OCI-LY3 (cell line): ENCODE results near the gene BUD13.

Experiments used
- H2AFZ ChIP-seq: fragments of 200-600, 300-600 bp; shearing (Covaris generic); 2 replicates; pipeline ENCODE4 v1.6.0; 2014; ENCODE audit warnings: antibody characterized with exemption, low read depth, low read length
- H3K27ac ChIP-seq: fragments of 200-600, 300-600 bp; sonication (generic); 2 replicates; pipeline ENCODE4 v1.5.1; 2014; ENCODE audit warnings: mild to moderate bottlenecking, low read length, moderate library complexity, mixed read lengths
- H3K27me3 ChIP-seq: fragments of 200-600, 300-600 bp; sonication (generic); 2 replicates; pipeline ENCODE4 v1.6.1; 2014; ENCODE audit warnings: low read depth, low read length, mixed read lengths
- H3K36me3 ChIP-seq: fragments of 200-600, 300-600 bp; sonication (generic); replicated peaks from 2 replicates; pipeline ENCODE3; 2014; ENCODE audit warnings: low read depth, low read length, mixed read lengths
- H3K4me1 ChIP-seq: fragments of 300-600, 200-600 bp; sonication (generic); 2 replicates; pipeline ENCODE4 v1.6.1; 2014; ENCODE audit warnings: low read length, mixed read lengths
- H3K4me2 ChIP-seq: fragments of 200-600, 300-600 bp; sonication (generic); 2 replicates; pipeline ENCODE4 v1.6.1; 2014; ENCODE audit warnings: low read length, mixed read lengths
- H3K4me3 ChIP-seq: fragments of 300-600, 200-600 bp; sonication (generic); 2 replicates; pipeline ENCODE4 v1.5.1; 2014; ENCODE audit warnings: antibody characterized with exemption, mild to moderate bottlenecking, low read length, moderate library complexity
- H3K79me2 ChIP-seq: fragments of 300-600, 200-600 bp; shearing (Covaris generic); 2 replicates; pipeline ENCODE4 v1.6.1; 2014; ENCODE audit warnings: mild to moderate bottlenecking, low read length, mixed read lengths
- H3K9ac ChIP-seq: fragments of 300-600, 200-600 bp; shearing (Covaris generic); 2 replicates; pipeline ENCODE4 v1.6.0; 2014; ENCODE audit warnings: mild to moderate bottlenecking, low read length, moderate library complexity
- H3K9me3 ChIP-seq: fragments of 200-600, 300-600 bp; shearing (Covaris generic); 2 replicates; pipeline ENCODE4 v1.6.1; 2014; ENCODE audit warnings: low read length, mixed read lengths; ENCODE audit not compliant: insufficient read depth
- H4K20me1 ChIP-seq: fragments of 200-600, 300-600 bp; sonication (generic); 2 replicates; pipeline ENCODE4 v1.6.1; 2016; ENCODE audit warnings: low read length, mixed read lengths; ENCODE audit not compliant: insufficient read depth
- CTCF ChIP-seq: fragments of 200-600, 300-600 bp; sonication (generic); IDR thresholded peaks from 2 replicates; pipeline ENCODE4 v1.5.1; 2014; ENCODE audit warnings: antibody characterized with exemption, low read length, low read depth
- EZH2phosphoT487 ChIP-seq: fragments of 200-600 bp; shearing (Covaris generic); IDR thresholded peaks from 2 replicates; pipeline ENCODE4 v1.6.1; 2018; ENCODE audit warnings: antibody characterized with exemption, mixed run types, low read depth

The BUD13 gene

GRCh38 chr11:116710762-116711161, 62.0 kb downstream of the BUD13 start:
- no peaks in the 10 kb centered on the region for H3K27me3 ChIP-seq
- no peaks in the 10 kb centered on the region for H3K79me2 ChIP-seq
- H4K20me1 ChIP-seq, result no peaks in the 10 kb centered on the region
- H3K4me3 ChIP-seq, result no peak overlapping the region
- H2AFZ ChIP-seq, result no peak overlapping the region
- H3K9me3 ChIP-seq, result no peaks in the 10 kb centered on the region
- H3K4me2 ChIP-seq, result no peak overlapping the region
- no peaks in the 10 kb centered on the region for H3K4me1 ChIP-seq
- no peak overlapping the region for H3K9ac ChIP-seq
- TF ChIP-seq EZH2phosphoT487 (no peak), CTCF (no peak)
- no peak overlapping the region for H3K27ac ChIP-seq
- H3K36me3 ChIP-seq, result no peaks in the 10 kb centered on the region

- Histone ChIP-seq H2AFZ (no peak overlapping the region), H3K36me3 (no peaks in the 10 kb centered on the region), H3K27ac (no peak overlapping the region), H3K79me2 (no peaks in the 10 kb centered on the region), H3K9me3 (no peaks in the 10 kb centered on the region), H3K4me2 (no peak overlapping the region), H3K27me3 (no peaks in the 10 kb centered on the region), H3K4me1 (no peaks in the 10 kb centered on the region), H4K20me1 (no peaks in the 10 kb centered on the region), H3K4me3 (no peak overlapping the region), H3K9ac (no peak overlapping the region)
- TF ChIP-seq EZH2phosphoT487, result no peak
- TF ChIP-seq CTCF, result no peak
Measured at GRCh38 chr11:116710001-116710674, 62.6 kb downstream of the BUD13 start.

- Histone ChIP-seq H3K27ac (no peak overlapping the region), H2AFZ (no peak overlapping the region), H3K27me3 (no peaks in the 10 kb centered on the region), H3K9ac (no peak overlapping the region), H3K9me3 (no peaks in the 10 kb centered on the region), H3K4me3 (no peak overlapping the region), H3K4me2 (no peak overlapping the region), H3K79me2 (no peaks in the 10 kb centered on the region), H4K20me1 (no peaks in the 10 kb centered on the region), H3K36me3 (no peaks in the 10 kb centered on the region), H3K4me1 (no peaks in the 10 kb centered on the region)
- TF ChIP-seq CTCF, result no peak
- no peak for TF ChIP-seq EZH2phosphoT487
Measured at GRCh38 chr11:116707746-116708145, 65.0 kb downstream of the BUD13 start.

GRCh38 chr11:116707161-116707629, 65.6 kb downstream of the BUD13 start:
- no peak overlapping the region for H3K27ac ChIP-seq
- no peak overlapping the region for H3K4me2 ChIP-seq
- H3K9ac ChIP-seq, result no peak overlapping the region
- no peaks in the 10 kb centered on the region for H3K36me3 ChIP-seq
- no peaks in the 10 kb centered on the region for H3K79me2 ChIP-seq
- H4K20me1 ChIP-seq, result no peaks in the 10 kb centered on the region
- no peaks in the 10 kb centered on the region for H3K4me1 ChIP-seq
- H2AFZ ChIP-seq, result no peak overlapping the region
- no peak for TF ChIP-seq EZH2phosphoT487
- no peak for TF ChIP-seq CTCF
- no peaks in the 10 kb centered on the region for H3K27me3 ChIP-seq
- H3K9me3 ChIP-seq, result no peaks in the 10 kb centered on the region
- no peak overlapping the region for H3K4me3 ChIP-seq
